Measurements from ENCODE around the gene ST6GAL2.

- no peak for TF ChIP-seq POLR2AphosphoS5 (IDR thresholded peaks at IDR 0.05)
- no peak for TF ChIP-seq POLR2A (IDR thresholded peaks at IDR 0.05)
Observed at GRCh38 chr2:106847366-106847765, 38.6 kb downstream of the ST6GAL2 start.

Data from breast epithelium (tissue), 3 donors.